SK-N-SH treated with all-trans-retinoic acid at 6 μM for 48 hours (cell line): ENCODE measurements around the gene DTWD2.

Experiments
- ATAC-seq: fragments of 200-7000 bp; cut with Tn5 transposase; 3 replicates; pipeline ENCODE4 v1.9.1; 2020; ENCODE audit warnings: mild to moderate bottlenecking, moderate library complexity
- ARNTL ChIP-seq: fragments of 450-650 bp; formaldehyde crosslinking; IDR thresholded peaks from 2 replicates; pipeline ENCODE4 v1.5.0; 2020; ENCODE audit warnings: low read depth, mild to moderate bottlenecking, moderate library complexity, borderline replicate concordance
- CREB5 ChIP-seq: fragments of 250-450 bp; sonication (Bioruptor Pico); IDR thresholded peaks from 2 replicates; pipeline ENCODE4 v1.5.1; 2020; ENCODE audit warnings: low read depth, mild to moderate bottlenecking, moderate library complexity
- CSDC2 ChIP-seq: fragments of 250-450 bp; sonication (Bioruptor Pico); IDR thresholded peaks from 2 replicates; pipeline ENCODE4 v1.5.0; 2020; ENCODE audit warnings: mild to moderate bottlenecking, moderate library complexity
- CSRNP3 ChIP-seq: fragments of 250-450 bp; sonication (Bioruptor Pico); IDR thresholded peaks from 2 replicates; pipeline ENCODE4 v1.5.1; 2021; ENCODE audit warnings: mild to moderate bottlenecking, moderate library complexity
- ESRRG ChIP-seq: fragments of 250-450 bp; sonication (Bioruptor Pico); IDR thresholded peaks from 2 replicates; pipeline ENCODE4 v1.6.1; 2021; ENCODE audit warnings: mild to moderate bottlenecking
- GLIS3 ChIP-seq: fragments of 250-450 bp; sonication (Bioruptor Pico); IDR thresholded peaks from 2 replicates; pipeline ENCODE4 v1.5.0; 2020; ENCODE audit warnings: mild to moderate bottlenecking, moderate library complexity
- OSR1 ChIP-seq: fragments of 250-450 bp; sonication (Bioruptor Pico); IDR thresholded peaks from 2 replicates; pipeline ENCODE4 v1.8.0; 2022; ENCODE audit warnings: moderate library complexity, mild to moderate bottlenecking, inconsistent platforms
- PATZ1 ChIP-seq: fragments of 250-450 bp; sonication (Bioruptor Pico); IDR thresholded peaks from 2 replicates; pipeline ENCODE4 v1.8.0; 2020; ENCODE audit warnings: mild to moderate bottlenecking, moderate library complexity, borderline replicate concordance
- POU6F1 ChIP-seq: fragments of 250-450 bp; sonication (Bioruptor Pico); IDR thresholded peaks from 2 replicates; pipeline ENCODE4 v1.8.0; 2021; ENCODE audit warnings: low read depth, mild to moderate bottlenecking, moderate library complexity, borderline replicate concordance
- PPARA ChIP-seq: fragments of 250-450 bp; sonication (Bioruptor Pico); IDR thresholded peaks from 2 replicates; pipeline ENCODE4 v1.5.0; 2020; ENCODE audit warnings: mild to moderate bottlenecking, borderline replicate concordance
- RARB ChIP-seq: fragments of 250-450 bp; sonication (Bioruptor Pico); IDR thresholded peaks from 2 replicates; pipeline ENCODE4 v1.8.0; 2021; ENCODE audit warnings: mild to moderate bottlenecking, moderate library complexity
- SNAI2 ChIP-seq: fragments of 250-450 bp; sonication (Bioruptor Pico); IDR thresholded peaks from 2 replicates; pipeline ENCODE4 v1.5.0; 2020; ENCODE audit warnings: mild to moderate bottlenecking, moderate library complexity
- TCF4 ChIP-seq: fragments of 250-450 bp; sonication (Bioruptor Pico); IDR thresholded peaks from 2 replicates; pipeline ENCODE4 v1.8.0; 2021; ENCODE audit warnings: mild to moderate bottlenecking, moderate library complexity, borderline replicate concordance
- TOX ChIP-seq: fragments of 250-450 bp; sonication (Bioruptor Pico); IDR thresholded peaks from 2 replicates; pipeline ENCODE4 v1.8.0; 2021; ENCODE audit warnings: mild to moderate bottlenecking, moderate library complexity, borderline replicate concordance
- TSHZ2 ChIP-seq: fragments of 250-450 bp; sonication (Bioruptor Pico); IDR thresholded peaks from 2 replicates; pipeline ENCODE4 v1.5.0; 2020; ENCODE audit warnings: mild to moderate bottlenecking, moderate library complexity
- ZC3H10 ChIP-seq: fragments of 250-450 bp; sonication (Bioruptor Pico); IDR thresholded peaks from 2 replicates; pipeline ENCODE4 v1.5.1; 2021; ENCODE audit warnings: mild to moderate bottlenecking, moderate library complexity
- ZFP3 ChIP-seq: fragments of 250-450 bp; sonication (Bioruptor Pico); IDR thresholded peaks from 2 replicates; pipeline ENCODE4 v1.5.0; 2020; ENCODE audit warnings: mild to moderate bottlenecking, moderate library complexity
- ZFP30 ChIP-seq: fragments of 450-650 bp; formaldehyde crosslinking; IDR thresholded peaks from 2 replicates; pipeline ENCODE4 v1.5.0; 2022; ENCODE audit warnings: mild to moderate bottlenecking, moderate library complexity
- ZNF565 ChIP-seq: fragments of 450-650 bp; formaldehyde crosslinking; conservative IDR thresholded peaks from 2 replicates; pipeline ENCODE4 v1.5.0; 2020; ENCODE audit warnings: low read depth, mild to moderate bottlenecking, moderate library complexity
- ZNF70 ChIP-seq: fragments of 450-650 bp; formaldehyde crosslinking; IDR thresholded peaks from 2 replicates; pipeline ENCODE4 v1.5.0; 2020; ENCODE audit warnings: mild to moderate bottlenecking, moderate library complexity
- ZNF8 ChIP-seq: fragments of 450-650 bp; formaldehyde crosslinking; IDR thresholded peaks from 2 replicates; pipeline ENCODE4 v1.5.0; 2020; ENCODE audit warnings: mild to moderate bottlenecking, moderate library complexity

DTWD2 gene

GRCh38 chr5:118873417-118873816, 114.9 kb downstream of the DTWD2 start:
- TF ChIP-seq ARNTL (CRISPR knock-in tag) (no peak), GLIS3 (CRISPR knock-in tag) (no peak), TCF4 (CRISPR knock-in tag) (no peak), PPARA (CRISPR knock-in tag) (no peak), ZFP30 (CRISPR knock-in tag) (no peak), ZC3H10 (no peak), TSHZ2 (no peak), ZNF70 (CRISPR knock-in tag) (no peak), ZNF8 (CRISPR knock-in tag) (no peak), ESRRG (CRISPR knock-in tag) (no peak), CSRNP3 (CRISPR knock-in tag) (no peak), RARB (CRISPR knock-in tag) (no peak), ZFP3 (CRISPR knock-in tag) (no peak), SNAI2 (CRISPR knock-in tag) (no peak)
- no peak for ATAC-seq

GRCh38 chr5:118863345-118863744, 125.0 kb downstream of the DTWD2 start:
- peak; percentile 37; the same call in 2 of the 3 replicates for ATAC-seq
- TF ChIP-seq ZNF8 (CRISPR knock-in tag): no peak
- TF ChIP-seq, all 23 proteins: peak for 0

GRCh38 chr5:118862596-118862995, 125.8 kb downstream of the DTWD2 start:
- no peak for ATAC-seq
- TF ChIP-seq CSRNP3 (CRISPR knock-in tag) (no peak), PPARA (CRISPR knock-in tag) (no peak), SNAI2 (CRISPR knock-in tag) (no peak), TCF4 (CRISPR knock-in tag) (no peak), CSDC2 (CRISPR knock-in tag) (no peak), ZNF8 (CRISPR knock-in tag) (no peak), ZC3H10 (no peak), GLIS3 (CRISPR knock-in tag) (no peak), ARNTL (CRISPR knock-in tag) (no peak), POU6F1 (no peak), RARB (CRISPR knock-in tag) (no peak), CREB5 (no peak), ZNF565 (CRISPR knock-in tag) (no peak), TOX (CRISPR knock-in tag) (no peak), ZNF70 (CRISPR knock-in tag) (no peak), ESRRG (CRISPR knock-in tag) (no peak), ZFP30 (CRISPR knock-in tag) (no peak), OSR1 (CRISPR knock-in tag) (no peak)

GRCh38 chr5:118857700-118858099, 130.6 kb downstream of the DTWD2 start:
- TF ChIP-seq TOX (CRISPR knock-in tag) (no peak), SNAI2 (CRISPR knock-in tag) (no peak), PATZ1 (no peak), ZC3H10 (no peak)
- ATAC-seq: no peak
